GM12878 (cell line): ENCODE data around the gene NUMBL. TPM values are rescaled to one million over a fixed set of nuclear protein-coding genes. Genes with fewer than 3 reads are reported as not detected.

Source experiments
- ATF7 ChIP-seq: fragments of 450-650 bp; IDR thresholded peaks from 2 replicates; pipeline ENCODE4 v1.6.1; 2016; ENCODE audit warnings: low read depth, mild to moderate bottlenecking
- BACH1 ChIP-seq: fragments of 450-650 bp; IDR thresholded peaks from 2 replicates; pipeline ENCODE4 v1.6.1; 2017; ENCODE audit warnings: mild to moderate bottlenecking, borderline replicate concordance
- BHLHE40 ChIP-seq, 2 experiments: fragments of 450-650 bp in 1 of 2; IDR thresholded peaks; 2 replicates each; pipeline ENCODE4 v1.6.1; 2011 to 2017; ENCODE audit warnings: low read depth in 2 of 2, borderline replicate concordance in 1 of 2, improper control_type of control experiment in 1 of 2, low read length in 1 of 2, mild to moderate bottlenecking in 1 of 2
- CBX5 ChIP-seq: sonication (generic); IDR thresholded peaks from 2 replicates; pipeline ENCODE4 v1.6.1; 2016; ENCODE audit warnings: low read depth, moderate library complexity, mild to moderate bottlenecking, inconsistent platforms
- CEBPB ChIP-seq, 2 experiments: fragments of 150-350 bp in 1 of 2; IDR thresholded peaks; 2 replicates each; pipeline ENCODE4 v1.6.1; 2012 to 2014; ENCODE audit warnings: low read depth in 2 of 2, low read length in 2 of 2, borderline replicate concordance in 1 of 2, inconsistent platforms in 1 of 2
- CREB1 ChIP-seq: IDR thresholded peaks from 2 replicates; pipeline ENCODE4 v1.6.1; 2012; ENCODE audit warnings: low read depth, mild to moderate bottlenecking, inconsistent platforms
- DPF2 ChIP-seq: fragments of 450-650 bp; IDR thresholded peaks from 2 replicates; pipeline ENCODE4 v1.6.1; 2017; ENCODE audit warnings: mild to moderate bottlenecking
- E2F4 ChIP-seq: IDR thresholded peaks from 2 replicates; pipeline ENCODE4 v1.6.1; 2012; ENCODE audit warnings: low read depth, low read length, improper control_type of control experiment
- EP300 ChIP-seq, 2 experiments: fragments of 150-350 bp in 1 of 2; IDR thresholded peaks; 2 replicates each; pipeline ENCODE4 v1.6.1; 2011 to 2012; ENCODE audit warnings: low read depth in 2 of 2, low read length in 2 of 2, borderline replicate concordance in 1 of 2, improper control_type of control experiment in 1 of 2, inconsistent platforms in 1 of 2; ENCODE audit not compliant: control insufficient read depth in 1 of 2
- ETV6 ChIP-seq, 2 experiments: fragments of 450-650 bp in 1 of 2; IDR thresholded peaks in 1 of 2; conservative IDR thresholded peaks in 1 of 2; 2 replicates each; pipeline ENCODE4 v1.6.1; 2014; ENCODE audit warnings: antibody characterized with exemption in 1 of 2, borderline replicate concordance in 1 of 2, low read depth in 1 of 2, mild to moderate bottlenecking in 1 of 2, moderate library complexity in 1 of 2
- FOS ChIP-seq: IDR thresholded peaks from 3 replicates; pipeline ENCODE4 v1.6.1; 2011; ENCODE audit warnings: borderline replicate concordance; ENCODE audit not compliant: insufficient read length; ENCODE audit errors: extremely low read depth
- FOXM1 ChIP-seq: IDR thresholded peaks from 2 replicates; pipeline ENCODE4 v1.6.1; 2012; ENCODE audit warnings: low read depth, mild to moderate bottlenecking, inconsistent platforms, low read length, moderate library complexity
- HCFC1 ChIP-seq: fragments of 150-350 bp; IDR thresholded peaks from 2 replicates; pipeline ENCODE4 v1.6.1; 2014; ENCODE audit warnings: low read length
- IKZF1 ChIP-seq: fragments of 450-650 bp; conservative IDR thresholded peaks from 2 replicates; pipeline ENCODE4 v1.6.1; 2017; ENCODE audit warnings: antibody characterized with exemption, mild to moderate bottlenecking
- MYB ChIP-seq: fragments of 150-350 bp; IDR thresholded peaks from 2 replicates; pipeline ENCODE4 v1.6.1; 2014; ENCODE audit warnings: mild to moderate bottlenecking, low read depth, low read length, borderline replicate concordance
- PKNOX1 ChIP-seq: fragments of 450-650 bp; IDR thresholded peaks from 2 replicates; pipeline ENCODE4 v1.6.1; 2016; ENCODE audit warnings: mild to moderate bottlenecking
- POLR2A ChIP-seq: IDR thresholded peaks from 2 replicates; pipeline ENCODE4 v1.6.1; 2011; ENCODE audit warnings: low read depth, mild to moderate bottlenecking, low read length
- SREBF2 ChIP-seq: IDR thresholded peaks from 2 replicates; pipeline ENCODE4 v1.6.1; 2012; ENCODE audit warnings: mild to moderate bottlenecking, low read length
- USF1 ChIP-seq: IDR thresholded peaks from 2 replicates; pipeline ENCODE4 v1.6.1; 2011; ENCODE audit warnings: borderline replicate concordance, low read depth, mild to moderate bottlenecking, moderate library complexity, mixed read lengths, low read length; ENCODE audit not compliant: insufficient read depth; ENCODE audit errors: extremely low read length
- ZNF217 ChIP-seq: fragments of 450-650 bp; IDR thresholded peaks from 2 replicates; pipeline ENCODE4 v1.6.1; 2017; ENCODE audit warnings: antibody characterized with exemption, mild to moderate bottlenecking
- ZNF24 ChIP-seq: fragments of 450-650 bp; IDR thresholded peaks from 2 replicates; pipeline ENCODE4 v1.6.1; 2017; ENCODE audit warnings: antibody characterized with exemption, mild to moderate bottlenecking
- ZNF622 ChIP-seq: fragments of 450-650 bp; IDR thresholded peaks from 2 replicates; pipeline ENCODE4 v1.6.1; 2017; ENCODE audit warnings: mild to moderate bottlenecking, inconsistent platforms
- polyA plus RNA-seq, 11 experiments: library from polyadenylated mRNA; depleted of rRNA in 4 of 11; unstranded in 6 of 11; stranded (reverse) in 5 of 11; fragments of >200 nt; fragmentation: Nextera tagmentation in 4 of 11; fragmentation: Illumina TruSeq in 1 of 11; extraction: Ambion mirVana in 4 of 11; extraction: Trizol in 1 of 11; gene quantifications; 1 replicate in 1 of 11; 2 replicates in 10 of 11; pipeline versions ENCODE4 v1.2.1 to v1.2.3, GENCODE V29; 2011 to 2016; ENCODE audit warnings: inconsistent platforms in 2 of 11, missing spikeins in 2 of 11, low read depth in 1 of 11
- total RNA-seq, 4 experiments: library from RNA; depleted of rRNA in 3 of 4; stranded (reverse); fragments of >200 nt in 3 of 4; fragmentation: Illumina TruSeq in 1 of 4; extraction: Trizol in 1 of 4; gene quantifications; 2 replicates each; pipeline versions ENCODE4 v1.2.1 to v1.2.3, GENCODE V29; 2013 to 2021
- TF ChIP-seq, protein P1 (sequence below): IDR thresholded peaks from 2 replicates; pipeline ENCODE4 v1.6.1; 2012; ENCODE audit warnings: mild to moderate bottlenecking, low read depth, low read length
- TF ChIP-seq, protein P2 (sequence below): IDR thresholded peaks from 2 replicates; pipeline ENCODE4 v1.6.1; 2012; ENCODE audit warnings: low read depth, low read length, improper control_type of control experiment

NUMBL gene
- total and polyA plus RNA-seq, 10 of the 15 experiments (the other 5 are each of a cell fraction or from before 2014, with no cell fraction given) = 0.16 to 9.4 (median 1.9) TPM

GRCh38 chr19:40662925-40663694 lies 27.3 kb downstream of the NUMBL start (continued):
- TF ChIP-seq ETV6 (conservative IDR thresholded peaks at IDR 0.05 in 1 of 2, IDR thresholded peaks at IDR 0.05 in 1 of 2; ENCODE audit: borderline replicate concordance in 1 of 2, low read depth in 1 of 2) (no peak), EP300 (IDR thresholded peaks at IDR 0.05; ENCODE audit: borderline replicate concordance in 1 of 2, control insufficient read depth in 1 of 2, low read depth in 2 of 2, low read length in 2 of 2) (no peak), BHLHE40 (IDR thresholded peaks at IDR 0.05; ENCODE audit: borderline replicate concordance in 1 of 2, low read depth in 2 of 2, low read length in 1 of 2) (peak; percentile 18 to 72; a peak in 2 of 4 replicates), FOXM1 (no peak; the same call in 1 of the 2 replicates), ZNF622 (no peak), USF1 (peak; percentile 95), PKNOX1 (no peak), BACH1 (peak; percentile 87; the same call in 1 of the 2 replicates), MYB (no peak), IKZF1 (peak; percentile 73), ZNF217 (0 out of 2 replicates have a peak, but pooled peaks have one; percentile 30), E2F4 (no peak), HCFC1 (no peak), FOS (no peak), ATF7 (no peak), CREB1 (0 out of 2 replicates have a peak, but pooled peaks have one; percentile 12), SREBF2 (no peak), ZNF24 (no peak), DPF2 (peak; percentile 77), CBX5 (no peak), CEBPB (IDR thresholded peaks at IDR 0.05; ENCODE audit: borderline replicate concordance in 1 of 2, low read depth in 2 of 2, low read length in 2 of 2) (no peak), POLR2A (peak; percentile 68)
- TF ChIP-seq, protein P1, sequence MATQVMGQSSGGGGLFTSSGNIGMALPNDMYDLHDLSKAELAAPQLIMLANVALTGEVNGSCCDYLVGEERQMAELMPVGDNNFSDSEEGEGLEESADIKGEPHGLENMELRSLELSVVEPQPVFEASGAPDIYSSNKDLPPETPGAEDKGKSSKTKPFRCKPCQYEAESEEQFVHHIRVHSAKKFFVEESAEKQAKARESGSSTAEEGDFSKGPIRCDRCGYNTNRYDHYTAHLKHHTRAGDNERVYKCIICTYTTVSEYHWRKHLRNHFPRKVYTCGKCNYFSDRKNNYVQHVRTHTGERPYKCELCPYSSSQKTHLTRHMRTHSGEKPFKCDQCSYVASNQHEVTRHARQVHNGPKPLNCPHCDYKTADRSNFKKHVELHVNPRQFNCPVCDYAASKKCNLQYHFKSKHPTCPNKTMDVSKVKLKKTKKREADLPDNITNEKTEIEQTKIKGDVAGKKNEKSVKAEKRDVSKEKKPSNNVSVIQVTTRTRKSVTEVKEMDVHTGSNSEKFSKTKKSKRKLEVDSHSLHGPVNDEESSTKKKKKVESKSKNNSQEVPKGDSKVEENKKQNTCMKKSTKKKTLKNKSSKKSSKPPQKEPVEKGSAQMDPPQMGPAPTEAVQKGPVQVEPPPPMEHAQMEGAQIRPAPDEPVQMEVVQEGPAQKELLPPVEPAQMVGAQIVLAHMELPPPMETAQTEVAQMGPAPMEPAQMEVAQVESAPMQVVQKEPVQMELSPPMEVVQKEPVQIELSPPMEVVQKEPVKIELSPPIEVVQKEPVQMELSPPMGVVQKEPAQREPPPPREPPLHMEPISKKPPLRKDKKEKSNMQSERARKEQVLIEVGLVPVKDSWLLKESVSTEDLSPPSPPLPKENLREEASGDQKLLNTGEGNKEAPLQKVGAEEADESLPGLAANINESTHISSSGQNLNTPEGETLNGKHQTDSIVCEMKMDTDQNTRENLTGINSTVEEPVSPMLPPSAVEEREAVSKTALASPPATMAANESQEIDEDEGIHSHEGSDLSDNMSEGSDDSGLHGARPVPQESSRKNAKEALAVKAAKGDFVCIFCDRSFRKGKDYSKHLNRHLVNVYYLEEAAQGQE = no peak
- TF ChIP-seq, protein P2, sequence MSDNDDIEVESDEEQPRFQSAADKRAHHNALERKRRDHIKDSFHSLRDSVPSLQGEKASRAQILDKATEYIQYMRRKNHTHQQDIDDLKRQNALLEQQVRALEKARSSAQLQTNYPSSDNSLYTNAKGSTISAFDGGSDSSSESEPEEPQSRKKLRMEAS = peak; percentile 96
